ENCODE measurements around the gene ZFHX3.

ZFHX3 gene

GRCh38 chr16:72946474-72947194, 101.3 kb downstream of the ZFHX3 start:
- H3K9me3 Mint-ChIP-seq (ENCODE audit: low read depth): no peaks in the 10 kb centered on the region
- H3K36me3 Mint-ChIP-seq: no peaks in the 10 kb centered on the region
- H3K4me3 Mint-ChIP-seq: no peak overlapping the region
- no peaks in the 10 kb centered on the region for H3K4me1 Mint-ChIP-seq (ENCODE audit: low read depth)
- no peaks in the 10 kb centered on the region for H3K27me3 Mint-ChIP-seq
- H3K27ac Mint-ChIP-seq: no peak overlapping the region

- no peak overlapping the region for H3K4me3 Mint-ChIP-seq
- no peaks in the 10 kb centered on the region for H3K4me1 Mint-ChIP-seq (ENCODE audit: low read depth)
- no peaks in the 10 kb centered on the region for H3K9me3 Mint-ChIP-seq (ENCODE audit: low read depth)
- no peak overlapping the region for H3K27ac Mint-ChIP-seq
- H3K36me3 Mint-ChIP-seq: no peaks in the 10 kb centered on the region
- no peaks in the 10 kb centered on the region for H3K27me3 Mint-ChIP-seq
These were observed 101.9 kb downstream of the ZFHX3 start for GRCh38 chr16:72946063-72946462.

GRCh38 chr16:72945611-72946010, 102.3 kb downstream of the ZFHX3 start:
- Mint-ChIP-seq H3K4me1 (ENCODE audit: low read depth) (no peaks in the 10 kb centered on the region), H3K9me3 (ENCODE audit: low read depth) (no peaks in the 10 kb centered on the region), H3K27me3 (no peaks in the 10 kb centered on the region), H3K4me3 (no peak overlapping the region), H3K27ac (no peak overlapping the region), H3K36me3 (no peaks in the 10 kb centered on the region)

- no peak overlapping the region for H3K27ac Mint-ChIP-seq
- no peaks in the 10 kb centered on the region for H3K4me1 Mint-ChIP-seq (ENCODE audit: low read depth)
- no peaks in the 10 kb centered on the region for H3K36me3 Mint-ChIP-seq
- no peak overlapping the region for H3K4me3 Mint-ChIP-seq
- H3K27me3 Mint-ChIP-seq: no peaks in the 10 kb centered on the region
- H3K9me3 Mint-ChIP-seq (ENCODE audit: low read depth): no peaks in the 10 kb centered on the region
These were observed 103.0 kb downstream of the ZFHX3 start for GRCh38 chr16:72944757-72945485.

- Mint-ChIP-seq H3K9me3 (ENCODE audit: low read depth) (no peaks in the 10 kb centered on the region), H3K4me1 (ENCODE audit: low read depth) (no peaks in the 10 kb centered on the region), H3K36me3 (no peaks in the 10 kb centered on the region), H3K4me3 (no peak overlapping the region), H3K27ac (no peak overlapping the region), H3K27me3 (no peaks in the 10 kb centered on the region)
These were observed 105.9 kb downstream of the ZFHX3 start for GRCh38 chr16:72942021-72942420.

GRCh38 chr16:72940886-72941285, 107.0 kb downstream of the ZFHX3 start:
- Mint-ChIP-seq H3K4me1 (ENCODE audit: low read depth) (no peaks in the 10 kb centered on the region), H3K36me3 (no peaks in the 10 kb centered on the region), H3K4me3 (no peak overlapping the region), H3K27me3 (no peaks in the 10 kb centered on the region), H3K27ac (no peak overlapping the region), H3K9me3 (ENCODE audit: low read depth) (no peaks in the 10 kb centered on the region)

- Mint-ChIP-seq H3K4me3 (no peak overlapping the region), H3K27ac (no peak overlapping the region), H3K36me3 (no peaks in the 10 kb centered on the region), H3K4me1 (ENCODE audit: low read depth) (no peaks in the 10 kb centered on the region), H3K9me3 (ENCODE audit: low read depth) (no peaks in the 10 kb centered on the region), H3K27me3 (no peaks in the 10 kb centered on the region)
These were observed 108.7 kb downstream of the ZFHX3 start for GRCh38 chr16:72939247-72939646.

GRCh38 chr16:72938795-72939164, 109.1 kb downstream of the ZFHX3 start:
- Mint-ChIP-seq H3K36me3 (no peaks in the 10 kb centered on the region), H3K9me3 (ENCODE audit: low read depth) (no peaks in the 10 kb centered on the region), H3K27me3 (no peaks in the 10 kb centered on the region), H3K27ac (no peak overlapping the region), H3K4me1 (ENCODE audit: low read depth) (no peaks in the 10 kb centered on the region), H3K4me3 (no peak overlapping the region)

GRCh38 chr16:72937916-72938794, 109.8 kb downstream of the ZFHX3 start:
- Mint-ChIP-seq H3K9me3 (ENCODE audit: low read depth) (no peaks in the 10 kb centered on the region), H3K36me3 (no peaks in the 10 kb centered on the region), H3K4me1 (ENCODE audit: low read depth) (no peaks in the 10 kb centered on the region), H3K27ac (no peak overlapping the region), H3K4me3 (no peak overlapping the region), H3K27me3 (no peaks in the 10 kb centered on the region)

- Mint-ChIP-seq H3K9me3 (ENCODE audit: low read depth) (no peaks in the 10 kb centered on the region), H3K27me3 (no peaks in the 10 kb centered on the region), H3K4me1 (ENCODE audit: low read depth) (peaks cover 2% of the 10 kb centered on the region), H3K4me3 (no peak overlapping the region), H3K36me3 (no peaks in the 10 kb centered on the region), H3K27ac (no peak overlapping the region)
These were observed 110.6 kb downstream of the ZFHX3 start for GRCh38 chr16:72937360-72937759.

- H3K4me3 Mint-ChIP-seq: no peak overlapping the region
These were observed 111.5 kb downstream of the ZFHX3 start for GRCh38 chr16:72936408-72936807.

GRCh38 chr16:72935896-72936295, 112.0 kb downstream of the ZFHX3 start:
- Mint-ChIP-seq H3K9me3 (ENCODE audit: low read depth) (no peaks in the 10 kb centered on the region), H3K36me3 (no peaks in the 10 kb centered on the region), H3K4me3 (no peak overlapping the region), H3K4me1 (ENCODE audit: low read depth) (peaks cover 10% of the 10 kb centered on the region), H3K27me3 (no peaks in the 10 kb centered on the region), H3K27ac (no peak overlapping the region)

More at GRCh38 chr16:72936408-72936807, 111.5 kb downstream of the ZFHX3 start:
- Mint-ChIP-seq H3K27me3 (no peaks in the 10 kb centered on the region), H3K27ac (no peak overlapping the region), H3K36me3 (no peaks in the 10 kb centered on the region), H3K4me1 (ENCODE audit: low read depth) (peaks cover 10% of the 10 kb centered on the region), H3K9me3 (ENCODE audit: low read depth) (no peaks in the 10 kb centered on the region)

GRCh38 chr16:72934636-72935403, 113.1 kb downstream of the ZFHX3 start:
- H3K9me3 Mint-ChIP-seq (ENCODE audit: low read depth): no peaks in the 10 kb centered on the region
- no peak overlapping the region for H3K4me3 Mint-ChIP-seq
- peaks cover 10% of the 10 kb centered on the region for H3K4me1 Mint-ChIP-seq (ENCODE audit: low read depth)
- no peak overlapping the region for H3K27ac Mint-ChIP-seq
- H3K27me3 Mint-ChIP-seq: no peaks in the 10 kb centered on the region
- H3K36me3 Mint-ChIP-seq: no peaks in the 10 kb centered on the region

GRCh38 chr16:72932677-72933335, 115.1 kb downstream of the ZFHX3 start:
- H3K4me3 Mint-ChIP-seq: no peak overlapping the region
- no peak overlapping the region for H3K27ac Mint-ChIP-seq
- H3K27me3 Mint-ChIP-seq: no peaks in the 10 kb centered on the region
- no peaks in the 10 kb centered on the region for H3K36me3 Mint-ChIP-seq
- H3K9me3 Mint-ChIP-seq (ENCODE audit: low read depth): no peaks in the 10 kb centered on the region
- peaks cover 10% of the 10 kb centered on the region for H3K4me1 Mint-ChIP-seq (ENCODE audit: low read depth)

All from activated naive CD8-positive, alpha-beta T cell (primary cell).